NCI-H2227 (cell line): ENCODE results near the gene CHMP3.
"Not testable (repeated sequence)": the region's sequence is repeated elsewhere in the genome, so short reads cannot be mapped to it uniquely, and the experiment has no call there.

Source experiments
- DNase-seq: peaks from one replicate; lab custom pipeline; 2025; ENCODE audit not compliant: unreplicated experiment; lab: John Stamatoyannopoulos, UW

The CHMP3 gene

DNA sequence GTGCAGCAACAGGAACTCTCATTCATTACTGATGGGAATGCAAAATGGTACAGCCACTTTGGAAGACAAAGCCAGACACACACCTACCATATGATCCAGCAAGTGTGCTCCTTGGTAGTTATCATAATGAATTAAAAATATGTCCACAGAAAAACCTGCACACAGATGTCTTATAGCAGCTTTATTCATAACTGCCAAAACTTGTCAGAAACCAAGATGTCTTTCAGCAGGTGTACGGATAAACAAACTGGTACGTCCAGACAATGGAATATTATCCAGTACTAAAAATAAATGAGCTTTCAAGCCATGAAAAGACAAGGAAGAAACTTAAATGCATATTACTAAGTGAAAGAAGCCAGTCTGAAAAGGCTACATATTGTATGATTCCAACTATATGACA is 50.4 kb downstream of the CHMP3 start:
- no peak for DNase-seq

DNA sequence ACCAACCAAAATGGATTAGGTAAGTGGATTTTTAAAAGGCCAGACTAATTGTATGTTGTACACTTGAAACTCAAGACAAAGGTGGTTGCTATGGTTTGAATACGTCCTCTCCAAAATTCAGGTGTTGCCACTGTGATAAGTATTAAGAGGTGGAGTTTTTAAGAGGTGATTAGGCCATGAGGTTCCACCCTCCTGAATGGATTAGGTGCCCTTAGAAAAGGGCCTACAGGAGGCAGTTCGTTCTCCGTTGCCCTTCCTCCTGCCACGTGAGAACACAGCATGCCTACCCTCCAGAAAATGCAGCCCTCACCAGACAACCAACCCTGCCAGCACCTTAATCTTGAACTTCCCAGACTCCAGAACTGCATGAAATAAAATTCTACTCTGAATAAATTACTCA is 51.2 kb downstream of the CHMP3 start:
- DNase-seq = no peak

DNA sequence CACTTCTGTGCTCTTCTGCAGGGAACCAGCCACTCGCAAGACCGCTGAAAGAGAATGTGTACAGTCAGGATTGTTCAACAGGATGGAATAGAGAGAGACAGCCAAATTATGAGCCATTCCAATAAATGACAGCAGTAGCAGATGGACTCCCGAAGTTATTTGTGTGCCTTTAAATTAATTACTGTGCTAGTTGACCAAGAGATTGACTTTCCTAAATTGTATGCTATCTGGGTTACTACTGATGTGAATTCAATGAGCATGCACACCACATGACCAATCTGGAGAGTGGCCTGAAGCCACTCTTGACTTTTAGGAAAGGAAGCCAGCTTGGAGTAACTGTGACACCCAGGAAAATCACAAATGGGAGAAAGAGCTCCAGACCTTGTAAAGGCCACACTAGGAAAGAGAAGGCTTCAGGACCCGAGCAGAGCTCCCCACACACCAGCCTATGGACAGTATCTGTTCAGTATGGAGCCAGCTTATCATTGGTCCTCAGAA is 52.8 kb downstream of the CHMP3 start:
- DNase-seq = no peak

DNA sequence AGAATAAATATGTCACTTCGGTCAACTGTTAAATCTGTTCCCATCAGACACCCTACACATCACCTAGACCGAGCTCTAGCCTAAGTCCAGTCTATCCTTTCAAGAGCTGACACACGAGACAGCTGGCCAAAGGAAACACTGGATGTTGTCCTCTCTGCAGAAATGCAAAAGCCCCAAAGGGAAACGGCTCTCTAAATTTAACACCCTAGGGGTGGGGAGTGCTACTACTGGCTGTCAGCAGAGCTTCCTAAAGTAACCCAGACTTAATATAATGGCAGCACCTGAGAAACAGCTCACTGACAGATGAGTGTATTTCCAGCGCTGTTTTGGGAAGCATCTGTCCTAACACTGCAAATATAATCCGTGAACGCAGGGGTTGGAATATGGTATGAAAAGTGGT is 55.6 kb downstream of the CHMP3 start:
- DNase-seq = no peak

DNA sequence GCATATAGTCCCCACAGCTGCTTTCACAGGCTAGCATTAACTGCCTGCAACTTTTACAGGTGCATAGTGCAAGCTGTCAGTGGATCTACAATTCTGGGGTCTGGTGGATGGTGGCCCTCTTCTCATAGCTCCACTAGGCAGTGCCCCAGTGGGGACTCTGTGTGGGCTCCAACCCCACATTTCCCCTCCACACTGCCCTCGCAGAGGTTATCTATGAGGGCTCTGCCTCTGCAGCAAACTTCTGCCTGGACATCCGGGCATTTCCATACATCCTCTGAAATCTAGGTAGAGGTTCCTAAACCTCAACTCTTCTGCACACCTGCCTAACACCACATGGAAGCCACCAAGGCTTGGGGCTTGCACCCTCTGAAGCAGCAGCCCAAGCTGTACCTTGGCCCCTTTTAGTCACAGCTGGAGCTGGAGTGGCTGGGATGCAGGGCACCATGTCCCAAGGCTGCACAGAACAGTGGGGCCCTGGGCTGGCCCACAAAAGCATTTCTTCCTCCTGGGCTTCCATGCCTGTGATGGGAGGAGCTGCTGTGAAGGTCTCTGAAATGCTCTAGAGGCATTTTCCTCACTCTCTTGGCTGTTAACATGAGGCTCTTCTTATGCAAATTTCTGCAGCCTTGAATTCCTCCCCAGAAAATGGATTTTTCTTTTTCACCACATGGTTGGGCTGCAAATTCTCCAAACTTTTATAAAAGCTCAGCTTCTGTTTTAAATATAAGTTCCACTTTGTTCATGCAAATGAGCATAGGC is 62.7 kb downstream of the CHMP3 start:
- no peak for DNase-seq

DNA sequence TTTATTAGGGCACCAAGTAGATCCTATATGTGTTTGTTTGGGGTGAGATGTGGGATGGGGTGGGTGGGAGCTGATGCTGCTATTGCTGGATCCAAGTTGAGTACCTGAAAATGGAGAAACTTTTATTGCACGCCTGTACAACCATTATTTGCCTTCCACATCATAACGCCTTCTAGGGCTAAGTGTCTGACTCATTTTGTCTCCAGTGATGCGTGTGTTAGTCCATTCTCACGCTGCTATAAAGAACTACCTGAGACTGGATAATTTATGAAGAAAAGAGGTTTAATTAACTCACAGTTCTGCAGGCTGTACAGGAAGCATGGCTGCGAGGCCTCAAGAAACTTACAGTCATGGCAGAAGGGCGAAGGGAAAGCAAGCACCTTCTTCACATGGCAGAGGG is 63.9 kb downstream of the CHMP3 start:
- no peak for DNase-seq

DNA sequence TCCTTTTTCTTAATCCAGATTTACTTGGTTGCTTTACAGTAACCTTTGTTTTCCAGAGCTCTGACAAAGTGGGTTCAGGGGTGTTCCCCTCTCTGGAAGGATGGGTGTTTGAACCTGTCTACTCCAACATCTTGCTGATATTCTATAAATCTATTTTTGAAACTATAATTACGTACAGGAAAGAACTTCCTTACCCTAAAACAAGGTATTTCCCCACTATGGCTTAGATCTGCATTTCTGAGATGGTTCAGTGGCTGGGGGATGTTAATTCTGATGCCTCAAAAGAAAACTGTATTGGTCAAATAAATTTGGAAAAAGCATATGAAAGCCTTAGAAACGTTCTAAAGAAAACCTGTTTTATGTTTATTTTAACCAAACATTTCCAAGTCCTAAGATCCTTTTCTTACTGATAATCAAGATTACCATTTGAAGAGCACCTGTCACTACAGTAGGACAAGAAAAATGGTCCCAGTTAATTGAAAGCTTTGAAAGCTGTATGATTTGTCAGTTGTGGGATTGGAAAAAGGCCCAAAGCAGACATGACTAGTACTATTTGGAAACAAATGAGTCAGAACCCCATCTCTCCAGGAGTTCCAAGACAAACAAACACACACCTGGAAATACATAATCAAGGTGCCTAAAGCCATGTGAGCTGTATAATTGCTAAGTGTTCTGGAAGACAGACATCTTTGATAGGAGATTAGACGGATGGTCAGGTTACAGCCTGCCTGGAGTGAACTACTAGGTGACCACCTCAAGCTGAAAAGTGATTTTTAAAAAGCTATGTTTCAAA is 64.6 kb downstream of the CHMP3 start:
- DNase-seq = no peak

DNA sequence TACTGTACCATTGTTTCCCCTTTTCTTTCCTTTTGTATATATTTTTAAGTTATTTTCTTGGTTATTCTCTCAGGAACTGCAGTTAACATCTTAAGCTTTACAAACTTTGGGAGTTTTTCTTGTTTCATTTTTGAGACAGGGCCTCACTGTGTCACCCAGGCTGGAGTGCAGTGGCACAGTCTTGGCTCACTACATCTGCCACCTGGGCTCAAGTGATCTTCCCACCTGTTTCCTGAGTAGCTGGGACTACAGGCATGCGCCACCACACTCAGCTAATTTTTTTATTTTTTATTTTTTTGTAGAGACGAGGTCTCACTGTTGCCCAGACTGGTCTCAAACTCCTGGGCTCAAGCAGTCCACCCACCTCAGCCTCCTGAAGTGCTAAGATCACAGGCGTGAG is 66.9 kb downstream of the CHMP3 start:
- not testable (repeated sequence) for DNase-seq

DNA sequence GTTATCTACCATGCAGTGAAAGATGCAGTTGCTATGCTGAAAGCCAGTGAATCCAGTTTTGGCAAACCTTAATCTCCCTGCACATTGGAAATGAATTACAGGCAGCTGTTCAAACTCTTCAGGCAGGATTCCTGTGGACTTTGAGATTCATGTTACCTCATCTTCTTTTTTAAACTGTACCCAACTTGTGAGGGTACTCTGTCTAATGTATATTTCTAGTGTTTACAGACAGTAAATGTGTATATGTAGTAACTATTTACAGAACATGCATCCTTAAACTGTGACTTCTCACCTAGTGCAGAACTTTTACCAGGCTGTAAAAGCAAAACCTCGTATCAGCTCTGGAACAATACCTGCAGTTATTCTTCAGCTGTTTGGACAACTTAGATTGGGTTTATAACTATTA is 71.2 kb downstream of the CHMP3 start:
- DNase-seq = no peak

DNA sequence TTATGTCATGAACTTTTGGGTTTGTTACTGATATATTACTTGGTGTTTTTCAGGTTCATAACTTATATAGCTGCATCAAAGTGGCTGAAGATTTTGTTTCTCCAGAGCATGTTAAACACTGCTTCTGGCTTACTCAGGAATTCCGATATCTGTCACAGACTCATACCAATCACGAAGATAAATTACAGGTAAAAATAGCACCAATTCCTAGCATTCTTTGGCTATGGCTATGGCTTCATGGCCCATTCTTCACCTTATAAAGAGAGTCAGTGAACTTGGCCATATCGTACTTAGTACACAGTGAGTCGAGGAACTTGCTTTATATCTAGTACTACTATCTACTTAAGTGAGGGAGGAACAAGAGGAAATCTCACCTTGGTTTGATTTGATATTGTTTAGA is 72.2 kb downstream of the CHMP3 start:
- no peak for DNase-seq

DNA sequence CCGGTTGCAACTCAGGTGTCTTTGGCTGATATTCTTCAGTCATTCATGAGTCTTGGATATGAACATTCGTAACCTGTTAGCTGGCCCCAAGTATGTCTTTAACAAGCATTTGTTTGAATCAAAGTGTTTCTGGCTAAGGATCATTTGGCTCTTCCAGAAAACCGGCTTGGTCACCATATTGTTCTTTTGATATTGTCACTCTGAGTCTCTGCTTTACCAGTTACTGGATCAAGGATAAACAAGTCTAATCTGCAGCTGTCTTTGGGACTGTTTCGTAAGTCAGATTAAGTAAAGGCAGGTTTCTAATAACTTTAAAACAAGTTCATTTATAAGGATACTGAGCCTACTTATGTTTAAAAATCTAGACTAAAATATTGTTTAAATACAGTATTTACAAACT is 73.0 kb downstream of the CHMP3 start:
- no peak for DNase-seq

DNA sequence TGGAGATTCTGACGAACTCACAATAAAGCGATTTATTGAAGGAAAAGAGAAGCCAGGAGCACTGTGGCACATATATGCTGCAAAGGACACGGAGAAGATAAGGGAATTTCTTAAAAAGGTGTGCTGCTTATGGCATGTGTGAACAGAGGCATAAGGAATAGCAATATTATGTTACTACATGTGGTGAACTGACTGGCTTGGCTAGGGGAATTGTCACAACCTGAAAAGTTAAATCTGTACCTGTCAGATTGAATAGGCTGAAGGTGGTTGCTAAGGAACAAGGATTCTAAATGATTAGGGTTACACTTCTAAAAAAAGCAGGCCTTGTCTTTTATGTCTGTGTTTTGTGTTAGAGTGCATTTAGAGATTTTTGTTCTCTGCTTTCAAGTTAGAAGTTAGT is 73.7 kb downstream of the CHMP3 start:
- DNase-seq = no peak

DNA sequence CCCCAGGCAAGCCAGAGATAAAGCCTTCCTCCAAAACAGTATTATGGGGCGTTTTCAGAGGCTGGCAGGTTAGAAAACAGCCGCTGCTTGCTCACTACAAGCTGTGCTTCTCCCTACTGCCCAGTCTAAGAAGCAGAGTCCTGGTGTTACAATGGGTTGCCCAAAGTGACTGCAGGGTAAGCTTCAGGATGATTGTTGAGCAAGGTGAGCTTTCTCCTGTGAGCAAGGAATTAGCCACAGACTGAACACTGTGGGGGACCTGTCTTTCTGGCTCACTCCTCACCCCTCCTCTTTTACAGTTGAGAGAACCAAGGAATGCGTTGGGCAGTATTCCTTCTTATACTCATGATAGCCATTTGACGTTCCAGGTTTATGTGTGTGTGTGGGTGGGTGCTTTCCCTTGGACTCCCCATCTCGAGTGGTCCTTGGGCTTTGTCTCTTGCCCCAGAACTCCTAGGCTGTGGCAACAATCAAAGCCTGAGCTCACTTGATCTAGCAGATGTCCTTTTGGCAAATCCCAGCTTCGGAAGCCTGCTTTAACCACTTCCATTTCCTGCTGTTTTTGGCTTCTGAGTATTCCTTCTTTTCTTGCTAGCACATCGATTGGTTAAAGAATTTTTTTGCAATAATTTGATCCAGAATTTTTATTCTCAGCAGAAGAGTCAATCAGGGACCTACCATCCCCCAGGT is 74.5 kb downstream of the CHMP3 start:
- no peak for DNase-seq

DNA sequence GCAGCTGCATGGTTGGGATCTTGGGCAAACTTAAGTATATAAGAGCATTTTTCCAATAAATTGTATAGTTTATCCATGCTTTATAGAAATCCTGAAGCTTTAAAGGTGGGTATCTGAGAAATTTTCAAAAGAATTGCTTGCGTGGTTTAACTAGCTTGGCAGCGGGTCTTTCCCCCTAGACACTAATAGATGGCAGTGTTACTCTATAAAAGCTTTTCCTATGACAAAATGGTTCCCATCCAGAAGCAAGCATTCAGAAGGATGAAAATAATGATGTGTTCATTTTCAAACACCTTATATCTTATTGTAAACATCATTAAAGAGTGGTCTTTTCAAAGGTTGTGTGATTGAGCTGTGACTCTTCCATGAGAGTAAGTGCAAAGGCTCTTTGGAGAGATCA is 76.2 kb downstream of the CHMP3 start:
- DNase-seq = no peak

DNA sequence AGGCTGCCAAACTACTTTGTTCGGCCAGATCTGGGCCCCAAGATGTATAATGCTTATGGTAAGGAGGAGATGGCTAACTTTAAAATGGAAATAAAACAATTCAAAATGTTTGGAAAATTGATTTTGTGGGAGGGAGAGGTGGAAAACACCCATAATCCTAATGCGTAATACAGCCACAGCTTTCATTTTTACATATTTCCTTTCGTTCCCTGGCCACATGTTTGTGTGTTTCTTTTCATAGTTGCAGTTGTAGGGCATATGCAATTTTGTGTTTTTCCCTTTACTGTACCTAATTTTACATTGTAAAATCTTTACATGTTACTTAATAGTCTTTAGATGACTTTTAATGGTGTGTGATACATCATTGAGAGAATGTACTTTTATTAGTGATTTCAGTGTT is 77.4 kb downstream of the CHMP3 start:
- DNase-seq = no peak

DNA sequence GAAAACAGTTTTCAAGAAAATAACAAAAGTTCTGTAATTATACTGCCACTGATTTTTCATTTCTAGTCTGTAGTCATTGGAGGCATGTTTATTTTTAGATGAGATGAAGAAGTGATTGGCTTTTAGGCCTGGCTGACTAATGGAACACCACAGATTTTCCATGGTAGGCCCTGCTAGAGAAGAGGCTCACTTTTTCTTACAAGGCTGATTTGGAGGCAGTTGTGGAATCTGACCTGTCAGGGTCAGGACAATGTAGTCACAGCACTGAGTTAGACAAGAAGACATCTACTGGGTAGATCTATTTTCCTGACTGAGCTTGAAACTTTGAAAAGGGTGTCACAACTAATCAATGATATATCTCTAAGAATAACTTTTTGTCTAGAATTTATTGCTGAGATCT is 78.1 kb downstream of the CHMP3 start:
- DNase-seq = no peak

DNA sequence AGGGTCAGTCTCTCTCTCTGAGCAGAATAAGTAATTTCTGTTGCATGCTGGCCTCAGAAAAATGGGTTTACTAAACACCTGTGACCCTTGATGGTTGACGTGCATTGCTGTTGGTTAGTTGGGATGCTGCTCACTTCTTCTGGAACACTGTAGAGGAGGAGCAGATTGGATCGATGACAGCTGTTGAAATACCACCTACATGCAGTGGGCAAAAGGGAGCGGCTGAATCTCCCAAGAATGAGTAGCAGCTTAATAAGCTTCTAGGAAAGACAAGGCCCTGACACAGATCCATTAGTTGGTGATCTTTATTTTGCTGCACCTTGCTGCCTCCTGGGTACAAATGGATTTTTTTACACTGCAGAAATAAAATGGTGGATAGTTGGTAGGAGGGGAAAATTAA is 78.9 kb downstream of the CHMP3 start:
- no peak for DNase-seq

DNA sequence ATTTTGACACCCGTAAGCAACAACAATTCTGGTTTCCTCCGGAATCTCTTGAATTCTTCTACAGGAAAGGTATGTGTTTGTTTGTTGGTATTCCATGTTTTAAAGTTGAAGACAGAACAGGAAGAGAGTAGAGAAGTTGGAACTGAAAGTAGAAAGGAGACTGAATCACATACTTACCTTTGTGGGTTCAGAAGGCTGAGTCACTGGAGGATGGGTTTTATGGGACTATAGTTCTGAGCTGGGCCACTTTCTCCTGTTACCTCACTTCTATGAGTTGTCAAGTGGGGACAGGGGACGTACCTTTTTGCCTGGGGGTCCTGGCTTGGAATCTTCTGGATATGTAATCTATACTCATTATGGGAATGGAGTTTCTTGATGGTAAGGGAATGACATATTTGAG is 81.2 kb downstream of the CHMP3 start:
- DNase-seq = no peak

DNA sequence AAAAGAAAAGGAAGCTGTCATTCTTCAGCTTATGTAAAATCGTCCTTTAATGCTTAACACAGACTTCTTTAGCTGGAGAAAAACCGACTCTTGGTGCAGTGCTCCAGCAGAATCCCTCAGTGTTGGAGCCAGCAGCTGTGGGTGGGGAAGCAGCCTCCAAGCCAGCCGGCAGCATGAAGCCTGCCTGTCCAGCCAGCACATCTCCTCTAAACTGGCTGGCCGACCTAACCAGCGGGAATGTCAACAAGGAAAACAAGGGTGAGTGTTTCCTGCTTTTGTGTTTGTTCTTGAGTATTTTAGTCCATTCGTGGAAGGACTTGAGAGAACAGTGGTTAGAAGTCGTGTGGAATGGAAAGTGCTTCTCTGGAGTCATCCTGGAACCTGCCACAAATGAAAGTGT is 83.1 kb downstream of the CHMP3 start:
- DNase-seq = no peak

DNA sequence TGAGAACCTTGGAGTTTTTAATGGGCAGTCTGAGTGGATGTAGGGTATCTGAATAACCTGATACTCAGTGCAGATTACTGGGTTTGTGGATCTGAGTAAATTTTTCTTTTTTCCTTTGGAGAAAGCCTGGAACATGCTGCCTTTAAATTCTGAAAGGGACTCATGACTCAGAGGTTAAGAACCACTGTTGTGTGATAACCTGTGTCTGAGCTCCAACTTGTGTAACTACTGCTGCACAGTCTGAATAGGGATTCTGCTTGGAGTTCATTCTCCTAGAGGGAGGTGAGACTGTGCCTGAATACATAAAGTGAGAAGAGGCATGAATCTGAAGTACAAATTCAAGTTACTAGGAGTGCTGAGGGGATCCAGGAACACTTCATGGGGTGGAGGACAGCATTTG is 85.9 kb downstream of the CHMP3 start:
- DNase-seq = no peak

DNA sequence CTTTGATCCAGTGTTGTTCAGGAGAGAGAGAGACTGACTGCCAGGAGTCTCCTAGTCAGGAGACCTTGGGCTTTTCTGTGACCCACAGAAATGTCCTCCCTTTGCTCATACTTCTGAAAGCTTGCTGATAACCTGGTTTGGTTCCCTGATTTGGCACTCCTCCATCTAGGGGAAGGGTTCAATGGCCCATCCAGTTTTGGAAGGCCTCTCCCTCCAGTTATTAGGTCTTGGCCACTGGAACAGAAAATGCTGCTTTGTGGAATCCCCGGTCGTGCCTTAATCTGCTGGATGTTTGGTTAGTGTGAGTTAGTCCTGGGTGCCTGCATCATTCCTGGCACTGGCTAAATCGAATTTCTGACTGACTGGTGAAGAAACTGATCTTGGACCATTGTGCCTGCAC is 86.3 kb downstream of the CHMP3 start:
- no peak for DNase-seq

DNA sequence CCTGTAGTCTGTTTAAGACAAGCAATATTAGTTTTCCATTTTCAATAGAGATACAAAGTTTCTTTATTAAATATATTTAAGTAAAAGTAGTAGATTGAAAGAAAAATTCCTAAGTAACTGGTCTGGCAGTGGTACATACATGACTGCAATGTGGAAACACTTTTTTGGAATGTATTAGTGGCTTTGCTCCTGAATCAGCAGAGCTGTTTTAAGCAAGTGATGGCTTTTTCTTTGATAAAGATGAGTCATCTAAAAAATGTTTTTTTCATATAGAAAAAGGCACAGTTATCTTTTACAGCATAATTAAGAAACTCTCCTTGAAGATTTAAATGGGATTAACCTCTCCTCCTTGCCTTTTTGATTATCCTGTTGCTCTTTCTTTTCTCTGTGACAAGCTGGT is 87.2 kb downstream of the CHMP3 start:
- no peak for DNase-seq
